Vagina (tissue), 2 donors: ENCODE results near the gene NLGN3. TPM values are rescaled to one million over a fixed set of nuclear protein-coding genes. Genes with fewer than 3 reads are reported as not detected.

Source experiments
- DNase-seq, 2 donors: peaks; one replicate each; pipeline ENCODE4 v3.0.0-alpha.2; 2017; ENCODE audit errors: extremely low spot score in 2 of 2
- H3K27ac ChIP-seq: fragments of 200-600 bp; sonication (generic); one replicate; pipeline ENCODE4 v1.5.1; 2019
- H3K27me3 ChIP-seq: fragments of 200-600 bp; sonication (generic); one replicate; pipeline ENCODE4 v1.5.1; 2019
- H3K36me3 ChIP-seq, 2 donors: fragments of 200-600 bp; sonication (generic); one replicate each; pipeline ENCODE4 v1.5.1; 2017 to 2019
- H3K4me1 ChIP-seq: fragments of 200-600 bp; sonication (generic); one replicate; pipeline ENCODE4 v1.5.1; 2019
- H3K4me3 ChIP-seq, 2 donors: fragments of 200-600 bp; sonication (generic); 1 replicate in 1 of 2; 2 replicates in 1 of 2; pipeline ENCODE4 v1.5.1; 2016 to 2019
- H3K9me3 ChIP-seq: fragments of 200-600 bp; sonication (generic); one replicate; pipeline ENCODE4 v1.5.1; 2019
- POLR2A ChIP-seq, 2 donors: fragments of 450-650 bp; IDR thresholded peaks; one replicate each; pipeline ENCODE4 v1.6.1; 2017; ENCODE audit warnings: antibody characterized with exemption in 2 of 2, mild to moderate bottlenecking in 2 of 2, moderate library complexity in 2 of 2
- POLR2AphosphoS5 ChIP-seq, 2 donors: sonication (generic); formaldehyde crosslinking; IDR thresholded peaks; one replicate each; pipeline ENCODE4 v1.9.0; 2017; ENCODE audit warnings: antibody characterized with exemption in 2 of 2, mild to moderate bottlenecking in 2 of 2, low read depth in 1 of 2; ENCODE audit not compliant: insufficient read depth in 1 of 2
- intact Hi-C: fragments of 100-400 bp; cut with DNase I; formaldehyde crosslinking; loops from one replicate; pipeline ENCODE4 v1.15.1; 2023
- total RNA-seq: library from RNA; depleted of rRNA; stranded (reverse); fragments of >200 nt; gene quantifications from one replicate; pipeline ENCODE4 v1.2.3, GENCODE V29; 2016
- TF ChIP-seq, protein P1 (sequence below), 3 experiments: fragments of 450-650 bp in 2 of 3; fragments of 200-600 bp in 1 of 3; sonication (generic) in 1 of 3; IDR thresholded peaks; one replicate each; pipeline ENCODE4 v1.5.1; 2017 to 2019; ENCODE audit warnings: antibody characterized with exemption in 3 of 3, mild to moderate bottlenecking in 2 of 3, moderate library complexity in 2 of 3

The NLGN3 gene
- total RNA-seq, result 1.7 TPM

DNA sequence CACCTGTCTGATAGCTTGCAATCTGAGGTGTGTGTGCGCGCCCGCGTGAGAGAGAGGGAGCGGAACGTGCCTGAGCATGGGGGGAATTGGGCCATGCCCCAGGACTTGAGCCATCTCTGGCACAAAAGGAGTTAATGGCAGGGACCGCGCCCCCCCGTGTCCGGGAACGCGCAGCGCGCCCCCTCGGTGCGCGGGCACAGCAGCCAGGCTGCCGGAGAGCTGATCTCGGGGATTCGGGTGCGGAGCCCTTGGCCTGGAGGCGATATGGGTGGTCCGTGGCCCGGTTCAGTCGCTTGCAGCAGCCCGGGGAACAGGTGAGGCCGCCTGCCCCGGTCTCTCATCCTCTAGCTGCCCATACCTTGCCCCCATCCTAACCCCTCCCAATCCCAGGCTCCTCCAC lies at the start of gene NLGN3:
Gene NLGN3 (plus strand): TSS at position 191 of the 400 bp plus-strand sequence. CDS start 2,909 bp downstream, outside the sequence.
- H3K36me3 ChIP-seq, result peaks cover 0 to 4% of the 10 kb centered on the region in 2 donors
- peak within 1 kb of the TSS; percentile 31 to 34 for H3K4me3 ChIP-seq
- H3K9me3 ChIP-seq, result no peaks in the 10 kb centered on the region
- peaks cover 17% of the 10 kb centered on the region for H3K4me1 ChIP-seq
- intact Hi-C loops, result no loop called here
- DNase-seq, result no peak
- no peak within 1 kb of the TSS for H3K27ac ChIP-seq
- no peaks in the 10 kb centered on the region for H3K27me3 ChIP-seq
- TF ChIP-seq POLR2AphosphoS5 (IDR thresholded peaks at IDR 0.05; ENCODE audit: insufficient read depth in 1 of 2, low read depth in 1 of 2) (no peak), POLR2A (IDR thresholded peaks at IDR 0.05) (no peak)
- TF ChIP-seq, protein P1, sequence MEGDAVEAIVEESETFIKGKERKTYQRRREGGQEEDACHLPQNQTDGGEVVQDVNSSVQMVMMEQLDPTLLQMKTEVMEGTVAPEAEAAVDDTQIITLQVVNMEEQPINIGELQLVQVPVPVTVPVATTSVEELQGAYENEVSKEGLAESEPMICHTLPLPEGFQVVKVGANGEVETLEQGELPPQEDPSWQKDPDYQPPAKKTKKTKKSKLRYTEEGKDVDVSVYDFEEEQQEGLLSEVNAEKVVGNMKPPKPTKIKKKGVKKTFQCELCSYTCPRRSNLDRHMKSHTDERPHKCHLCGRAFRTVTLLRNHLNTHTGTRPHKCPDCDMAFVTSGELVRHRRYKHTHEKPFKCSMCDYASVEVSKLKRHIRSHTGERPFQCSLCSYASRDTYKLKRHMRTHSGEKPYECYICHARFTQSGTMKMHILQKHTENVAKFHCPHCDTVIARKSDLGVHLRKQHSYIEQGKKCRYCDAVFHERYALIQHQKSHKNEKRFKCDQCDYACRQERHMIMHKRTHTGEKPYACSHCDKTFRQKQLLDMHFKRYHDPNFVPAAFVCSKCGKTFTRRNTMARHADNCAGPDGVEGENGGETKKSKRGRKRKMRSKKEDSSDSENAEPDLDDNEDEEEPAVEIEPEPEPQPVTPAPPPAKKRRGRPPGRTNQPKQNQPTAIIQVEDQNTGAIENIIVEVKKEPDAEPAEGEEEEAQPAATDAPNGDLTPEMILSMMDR (IDR thresholded peaks at IDR 0.05), result no peak

DNA sequence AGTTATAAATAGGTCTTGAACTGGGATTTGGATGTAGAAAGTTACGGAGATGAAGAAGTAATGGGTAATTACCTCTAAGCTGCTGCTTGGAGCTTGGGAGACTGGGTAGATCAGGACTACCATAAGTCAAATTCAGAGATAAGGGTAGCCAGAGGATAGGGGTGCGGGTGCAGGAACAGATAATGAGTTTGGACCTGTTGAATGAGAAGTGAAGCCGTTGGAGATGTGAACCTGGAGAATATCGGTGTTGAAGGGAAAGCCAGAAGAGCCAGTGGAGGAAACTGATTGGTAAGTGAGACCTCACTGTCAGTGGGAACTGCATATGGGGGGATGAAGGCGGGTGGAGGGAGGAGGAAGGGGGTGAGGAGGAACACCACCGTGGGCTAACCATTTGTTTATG lies 49.6 kb upstream of the NLGN3 start:
- intact Hi-C loops, result no loop called here
- DNase-seq, result no peak
- peak overlapping the region; percentile 81 for H3K27ac ChIP-seq
- H3K9me3 ChIP-seq, result no peaks in the 10 kb centered on the region
- peak overlapping the region; percentile 56 to 58 for H3K4me3 ChIP-seq
- no peaks in the 10 kb centered on the region for H3K36me3 ChIP-seq
- TF ChIP-seq, protein P1 (IDR thresholded peaks at IDR 0.05), result no peak
- TF ChIP-seq POLR2A (IDR thresholded peaks at IDR 0.05) (no peak), POLR2AphosphoS5 (IDR thresholded peaks at IDR 0.05; ENCODE audit: insufficient read depth in 1 of 2, low read depth in 1 of 2) (no peak)
- H3K4me1 ChIP-seq, result peaks cover 16% of the 10 kb centered on the region
- no peaks in the 10 kb centered on the region for H3K27me3 ChIP-seq

DNA sequence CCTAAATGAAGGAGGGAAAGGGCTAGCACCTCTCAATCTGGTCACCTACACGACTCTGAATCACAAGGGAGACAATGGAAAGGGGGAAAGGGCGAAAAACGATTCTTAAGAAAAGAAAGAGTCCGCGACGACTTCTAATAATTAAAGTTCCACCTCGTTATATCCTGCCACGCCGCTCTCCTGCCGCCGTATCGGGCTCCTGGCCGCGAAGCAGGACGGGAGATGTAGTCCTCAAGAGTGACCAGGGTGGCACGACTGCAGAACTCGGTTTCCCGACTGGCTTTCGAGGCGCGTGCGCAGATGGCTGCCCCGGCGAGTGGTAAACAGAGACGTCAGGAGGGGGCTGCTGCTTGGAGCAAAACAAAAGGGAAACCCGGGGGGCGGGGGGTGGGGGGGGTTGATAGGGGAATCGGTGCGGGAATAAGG lies 49.1 kb upstream of the NLGN3 start, which contains the start of gene FOXO4:
Gene FOXO4 (plus strand): TSS at position 297 of the 426 bp plus-strand sequence. CDS start 678 bp downstream, outside the sequence.
- Histone ChIP-seq H3K9me3 (no peaks in the 10 kb centered on the region), H3K4me1 (peaks cover 16% of the 10 kb centered on the region), H3K27me3 (no peaks in the 10 kb centered on the region), H3K4me3 (peak within 1 kb of the TSS; percentile 56 to 58), H3K27ac (peak within 1 kb of the TSS; percentile 81), H3K36me3 (no peaks in the 10 kb centered on the region)
- TF ChIP-seq POLR2AphosphoS5 (IDR thresholded peaks at IDR 0.05; ENCODE audit: insufficient read depth in 1 of 2, low read depth in 1 of 2) (peak; percentile 65 to 67), POLR2A (IDR thresholded peaks at IDR 0.05) (no peak)
- intact Hi-C loops, result no loop called here
- DNase-seq, result peak in 1 of 2 donors; percentile 94

DNA sequence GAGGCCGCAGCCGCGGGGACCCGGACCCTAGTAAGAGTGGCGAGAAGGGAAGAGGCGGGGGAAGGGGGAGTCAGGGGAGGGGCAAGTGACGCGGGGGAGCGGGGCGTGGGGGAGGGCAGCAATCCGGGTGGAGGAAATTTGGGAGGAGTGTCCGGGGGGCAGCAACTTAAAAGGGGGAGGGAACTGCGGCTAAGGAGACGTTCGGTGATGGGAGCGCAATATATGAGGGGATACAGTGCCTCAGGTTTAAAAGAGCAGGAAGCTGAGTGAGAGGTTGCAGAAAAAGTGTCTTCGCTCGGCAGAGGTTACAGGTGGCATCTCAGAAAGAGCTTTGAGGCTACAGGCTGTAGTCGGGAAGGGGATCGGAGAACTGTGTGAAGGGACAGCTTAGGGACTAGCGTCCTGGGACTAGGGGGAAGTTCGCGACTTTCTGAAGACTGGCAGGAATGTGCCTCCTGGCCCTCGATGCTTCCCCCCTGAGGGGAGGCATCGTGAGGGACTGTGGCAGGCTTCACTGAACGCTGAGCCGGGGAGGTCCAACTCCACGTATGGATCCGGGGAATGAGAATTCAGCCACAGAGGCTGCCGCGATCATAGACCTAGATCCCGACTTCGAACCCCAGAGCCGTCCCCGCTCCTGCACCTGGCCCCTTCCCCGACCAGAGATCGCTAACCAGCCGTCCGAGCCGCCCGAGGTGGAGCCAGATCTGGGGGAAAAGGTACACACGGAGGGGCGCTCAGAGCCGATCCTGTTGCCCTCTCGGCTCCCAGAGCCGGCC lies 48.5 kb upstream of the NLGN3 start:
- Histone ChIP-seq H3K4me3 (peak overlapping the region; percentile 56 to 58), H3K9me3 (no peaks in the 10 kb centered on the region), H3K36me3 (no peaks in the 10 kb centered on the region), H3K27me3 (no peaks in the 10 kb centered on the region), H3K4me1 (peaks cover 16% of the 10 kb centered on the region), H3K27ac (peak overlapping the region; percentile 81)
- intact Hi-C loops, result no loop called here
- TF ChIP-seq, protein P1 (IDR thresholded peaks at IDR 0.05), result no peak
- TF ChIP-seq POLR2AphosphoS5 (IDR thresholded peaks at IDR 0.05; ENCODE audit: insufficient read depth in 1 of 2, low read depth in 1 of 2) (no peak), POLR2A (IDR thresholded peaks at IDR 0.05) (peak in 1 of 2 donors; percentile 8)
- DNase-seq, result no peak

DNA sequence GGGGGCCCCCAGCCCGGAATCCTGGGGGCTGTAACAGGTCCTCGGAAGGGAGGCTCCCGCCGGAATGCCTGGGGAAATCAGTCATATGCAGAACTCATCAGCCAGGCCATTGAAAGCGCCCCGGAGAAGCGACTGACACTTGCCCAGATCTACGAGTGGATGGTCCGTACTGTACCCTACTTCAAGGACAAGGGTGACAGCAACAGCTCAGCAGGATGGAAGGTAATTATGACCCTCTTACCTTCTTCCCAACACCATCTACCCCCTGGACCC lies 47.9 kb upstream of the NLGN3 start:
- no peak for TF ChIP-seq POLR2A (IDR thresholded peaks at IDR 0.05)
- TF ChIP-seq POLR2AphosphoS5 (IDR thresholded peaks at IDR 0.05; ENCODE audit: insufficient read depth in 1 of 2, low read depth in 1 of 2), result no peak
- TF ChIP-seq, protein P1 (IDR thresholded peaks at IDR 0.05), result no peak
- Histone ChIP-seq H3K4me3 (peak overlapping the region; percentile 56 to 58), H3K4me1 (peaks cover 16% of the 10 kb centered on the region), H3K36me3 (no peaks in the 10 kb centered on the region), H3K27me3 (no peaks in the 10 kb centered on the region), H3K9me3 (no peaks in the 10 kb centered on the region), H3K27ac (peak overlapping the region; percentile 81)
- no peak for DNase-seq
- intact Hi-C loops, result no loop called here
